DOHH2 (cell line): ENCODE results near the gene ASCC2.

Source experiments
- EZH2phosphoT487 ChIP-seq: fragments of 200-600 bp; sonication (generic); IDR thresholded peaks from 2 replicates; pipeline ENCODE4 v1.6.1; 2017; ENCODE audit warnings: borderline replicate concordance, mild to moderate bottlenecking, antibody characterized with exemption, low read length, moderate library complexity, mixed read lengths
- TF ChIP-seq, protein P1 (sequence below): fragments of 200-600 bp; sonication (generic); IDR thresholded peaks from one replicate; pipeline ENCODE4 v1.5.1; 2014; ENCODE audit warnings: antibody characterized with exemption, mild to moderate bottlenecking, low read depth, low read length; ENCODE audit not compliant: poor library complexity, severe bottlenecking

DNA sequence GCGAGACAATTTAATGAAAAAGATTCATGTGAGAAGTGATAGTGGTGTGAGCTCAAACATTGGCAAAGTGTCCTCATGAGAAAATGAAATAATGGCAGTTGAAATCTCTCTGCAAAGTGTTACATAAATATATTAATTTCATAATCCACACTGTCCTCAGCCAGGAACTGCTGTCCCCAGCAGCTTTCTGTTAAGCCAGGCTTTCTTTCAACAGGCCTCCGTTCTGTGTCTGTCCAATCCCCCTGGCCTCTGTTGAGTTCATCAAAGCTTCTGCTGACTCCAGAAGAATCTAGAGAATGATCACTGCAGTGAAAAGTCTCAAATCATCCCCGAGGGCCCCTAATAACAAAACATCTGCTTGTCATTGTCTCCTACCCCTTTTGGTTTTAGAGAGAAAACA is 10.0 kb upstream of the ASCC2 start:
- TF ChIP-seq, protein P1, sequence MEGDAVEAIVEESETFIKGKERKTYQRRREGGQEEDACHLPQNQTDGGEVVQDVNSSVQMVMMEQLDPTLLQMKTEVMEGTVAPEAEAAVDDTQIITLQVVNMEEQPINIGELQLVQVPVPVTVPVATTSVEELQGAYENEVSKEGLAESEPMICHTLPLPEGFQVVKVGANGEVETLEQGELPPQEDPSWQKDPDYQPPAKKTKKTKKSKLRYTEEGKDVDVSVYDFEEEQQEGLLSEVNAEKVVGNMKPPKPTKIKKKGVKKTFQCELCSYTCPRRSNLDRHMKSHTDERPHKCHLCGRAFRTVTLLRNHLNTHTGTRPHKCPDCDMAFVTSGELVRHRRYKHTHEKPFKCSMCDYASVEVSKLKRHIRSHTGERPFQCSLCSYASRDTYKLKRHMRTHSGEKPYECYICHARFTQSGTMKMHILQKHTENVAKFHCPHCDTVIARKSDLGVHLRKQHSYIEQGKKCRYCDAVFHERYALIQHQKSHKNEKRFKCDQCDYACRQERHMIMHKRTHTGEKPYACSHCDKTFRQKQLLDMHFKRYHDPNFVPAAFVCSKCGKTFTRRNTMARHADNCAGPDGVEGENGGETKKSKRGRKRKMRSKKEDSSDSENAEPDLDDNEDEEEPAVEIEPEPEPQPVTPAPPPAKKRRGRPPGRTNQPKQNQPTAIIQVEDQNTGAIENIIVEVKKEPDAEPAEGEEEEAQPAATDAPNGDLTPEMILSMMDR = no peak
- no peak for TF ChIP-seq EZH2phosphoT487
